ENCODE measurements around the gene RAD51B.

- TF ChIP-seq POLR2AphosphoS5 (IDR thresholded peaks at IDR 0.05; ENCODE audit: low read depth, low read length) (no peak), POLR2A (IDR thresholded peaks at IDR 0.05; ENCODE audit: low read depth, low read length) (no peak), TAF1 (IDR thresholded peaks at IDR 0.05; ENCODE audit: borderline replicate concordance, low read depth, low read length) (no peak)
These were observed 240.6 kb downstream of the RAD51B start for GRCh38 chr14:68060198-68060597.

All from GM12892 (cell line).